Measurements from ENCODE around the gene CLCN2.
"Not testable (repeated sequence)": the region's sequence is repeated elsewhere in the genome, so short reads cannot be mapped to it uniquely, and the experiment has no call there.

The CLCN2 gene

DNA sequence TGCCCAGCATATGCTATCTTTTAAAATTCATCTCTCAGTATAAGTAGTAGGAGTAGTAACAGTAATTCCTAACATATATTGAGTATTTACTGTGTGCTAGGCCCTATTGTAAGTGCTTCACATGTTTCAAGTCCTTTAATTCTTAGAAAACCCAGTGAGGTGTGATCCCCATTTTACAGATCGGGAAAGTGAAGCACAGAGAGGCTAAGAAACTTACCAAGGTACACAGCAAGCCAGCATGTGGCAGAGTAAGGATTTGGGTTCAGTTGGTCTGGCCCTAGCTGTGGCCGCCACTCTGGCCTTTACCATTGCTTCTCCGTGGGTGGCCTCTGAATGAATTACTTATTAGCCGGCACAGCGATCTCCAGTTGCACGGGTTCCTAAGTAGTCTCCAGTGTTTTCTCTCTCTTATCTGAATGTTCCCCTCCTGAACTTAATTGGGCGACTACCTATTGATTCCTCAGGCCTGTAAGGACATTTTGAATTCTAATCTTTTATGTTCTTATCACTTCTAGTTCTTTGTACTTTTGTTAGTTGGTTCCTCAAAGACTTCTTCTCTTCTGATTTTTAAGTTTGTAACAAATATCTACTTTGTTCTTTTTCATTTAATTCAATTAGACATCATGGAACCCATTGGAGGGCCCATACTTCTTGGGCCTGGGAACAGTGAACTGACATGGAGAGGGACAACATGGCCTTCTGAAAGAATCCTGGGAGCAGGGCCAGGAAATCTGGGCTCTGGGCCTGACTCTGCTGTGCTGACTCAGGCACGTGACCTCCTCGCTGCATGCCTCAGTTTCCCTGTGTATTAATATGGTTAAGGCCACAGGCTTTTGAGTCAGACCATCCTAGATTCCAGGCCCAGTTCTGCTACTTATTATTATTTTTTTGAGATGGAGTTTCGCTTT is 11.6 kb downstream of the CLCN2 start:
- in situ Hi-C loops (cut with MboI; ENCODE audit: low sequenced_read_pairs) = loop anchor here (25.0 kb wide), 1 partner anchor 437 kb away; no protein-coding TSS in a partner anchor

DNA sequence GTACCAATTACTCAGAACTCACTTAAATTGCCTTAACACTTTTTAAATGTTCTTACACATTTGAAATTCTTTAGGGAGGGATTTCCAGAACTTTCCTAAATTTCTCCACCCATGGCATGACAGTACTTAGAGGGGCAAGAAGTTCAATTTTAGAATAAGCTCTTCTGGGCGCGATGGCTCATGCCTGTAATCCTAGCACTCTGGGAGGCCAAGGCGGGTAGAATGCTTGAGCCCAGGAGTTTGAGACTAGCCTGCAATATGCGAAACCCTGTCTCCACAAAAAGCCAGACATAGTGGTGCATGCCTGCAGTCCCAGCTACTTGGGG is 13.4 kb downstream of the CLCN2 start:
- in situ Hi-C loops (cut with MboI; ENCODE audit: low sequenced_read_pairs) = no loop called here

- in situ Hi-C loops (cut with MboI; ENCODE audit: low sequenced_read_pairs) = no loop called here
Measured at GRCh38 chr3:184347321-184348056, 13.9 kb downstream of the CLCN2 start.

- in situ Hi-C loops (cut with MboI; ENCODE audit: low sequenced_read_pairs) = no loop called here
Measured at GRCh38 chr3:184346480-184347190, 14.8 kb downstream of the CLCN2 start.

DNA sequence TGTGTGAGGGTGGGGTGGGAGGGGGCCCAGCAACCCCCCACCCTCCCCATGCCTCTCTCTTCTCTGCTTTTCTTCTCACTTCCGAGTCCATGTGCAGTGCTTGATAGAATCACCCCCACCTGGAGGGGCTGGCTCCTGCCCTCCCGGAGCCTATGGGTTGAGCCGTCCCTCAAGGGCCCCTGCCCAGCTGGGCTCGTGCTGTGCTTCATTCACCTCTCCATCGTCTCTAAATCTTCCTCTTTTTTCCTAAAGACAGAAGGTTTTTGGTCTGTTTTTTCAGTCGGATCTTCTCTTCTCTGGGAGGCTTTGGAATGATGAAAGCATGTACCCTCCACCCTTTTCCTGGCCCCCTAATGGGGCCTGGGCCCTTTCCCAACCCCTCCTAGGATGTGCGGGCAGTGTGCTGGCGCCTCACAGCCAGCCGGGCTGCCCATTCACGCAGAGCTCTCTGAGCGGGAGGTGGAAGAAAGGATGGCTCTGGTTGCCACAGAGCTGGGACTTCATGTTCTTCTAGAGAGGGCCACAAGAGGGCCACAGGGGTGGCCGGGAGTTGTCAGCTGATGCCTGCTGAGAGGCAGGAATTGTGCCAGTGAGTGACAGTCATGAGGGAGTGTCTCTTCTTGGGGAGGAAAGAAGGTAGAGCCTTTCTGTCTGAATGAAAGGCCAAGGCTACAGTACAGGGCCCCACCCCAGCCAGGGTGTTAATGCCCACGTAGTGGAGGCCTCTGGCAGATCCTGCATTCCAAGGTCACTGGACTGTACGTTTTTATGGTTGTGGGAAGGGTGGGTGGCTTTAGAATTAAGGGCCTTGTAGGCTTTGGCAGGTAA is 15.9 kb downstream of the CLCN2 start:
- in situ Hi-C loops (cut with MboI; ENCODE audit: low sequenced_read_pairs) = no loop called here

GRCh38 chr3:184344579-184345316 is 16.7 kb downstream of the CLCN2 start:
- in situ Hi-C loops (cut with MboI; ENCODE audit: low sequenced_read_pairs) = no loop called here

GRCh38 chr3:184343200-184343876 is 18.1 kb downstream of the CLCN2 start:
- in situ Hi-C loops (cut with MboI; ENCODE audit: low sequenced_read_pairs) = no loop called here

- in situ Hi-C loops (cut with MboI; ENCODE audit: low sequenced_read_pairs) = no loop called here
Measured at GRCh38 chr3:184341925-184342324, 19.5 kb downstream of the CLCN2 start.

DNA sequence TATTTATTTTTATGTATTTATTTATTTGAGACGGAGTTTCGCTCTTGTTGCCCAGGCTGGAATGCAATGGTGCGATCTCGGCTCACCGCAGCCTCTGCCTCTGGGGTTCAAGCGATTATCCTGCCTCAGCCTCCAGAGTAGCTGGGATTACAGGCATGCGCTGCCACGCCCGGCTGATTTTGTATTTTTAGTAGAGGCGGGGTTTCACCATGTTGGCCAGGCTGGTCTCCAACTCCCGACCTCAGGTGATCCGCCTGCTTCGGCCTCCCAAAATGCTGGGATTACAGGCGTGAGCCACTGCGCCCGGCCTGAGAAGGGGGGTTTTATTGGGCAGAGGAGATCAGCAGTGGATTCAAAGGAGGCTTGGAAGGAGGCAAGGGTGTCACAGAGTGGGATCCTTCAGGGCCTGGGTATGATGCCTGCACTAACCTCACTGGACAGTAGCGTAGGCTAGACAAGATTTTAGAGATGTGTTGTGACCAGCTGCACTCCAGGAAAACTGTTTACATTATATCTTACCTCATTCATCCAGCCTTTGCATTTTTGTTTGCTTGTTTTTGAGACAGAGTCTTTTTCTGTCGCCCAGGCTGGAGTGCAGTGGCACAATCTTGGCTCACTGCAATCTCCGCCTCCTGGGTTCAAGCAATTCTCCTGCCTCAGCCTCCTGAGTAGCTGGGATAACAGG is 21.8 kb downstream of the CLCN2 start:
- in situ Hi-C loops (cut with MboI; ENCODE audit: low sequenced_read_pairs) = not testable (repeated sequence)

DNA sequence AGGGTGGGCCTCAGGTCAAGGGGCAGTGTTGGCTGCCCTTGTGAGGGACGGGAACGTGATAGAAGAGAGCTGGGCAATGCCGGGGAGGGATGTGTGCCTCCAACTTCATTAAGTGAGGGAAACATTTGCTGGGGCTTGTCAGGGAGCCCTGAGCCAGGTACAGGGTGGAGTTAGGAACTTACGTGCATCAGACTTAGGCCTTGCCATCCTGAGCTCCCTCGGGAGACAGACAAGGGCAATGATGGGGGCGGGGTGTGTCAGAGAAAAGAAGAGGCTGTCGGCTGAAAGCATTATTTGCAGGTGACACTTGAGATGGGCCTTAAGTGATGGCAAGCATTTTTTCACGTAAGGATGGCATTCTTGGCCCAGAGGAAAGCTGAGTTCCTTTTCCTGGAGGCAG is 22.4 kb downstream of the CLCN2 start:
- in situ Hi-C loops (cut with MboI; ENCODE audit: low sequenced_read_pairs) = no loop called here

DNA sequence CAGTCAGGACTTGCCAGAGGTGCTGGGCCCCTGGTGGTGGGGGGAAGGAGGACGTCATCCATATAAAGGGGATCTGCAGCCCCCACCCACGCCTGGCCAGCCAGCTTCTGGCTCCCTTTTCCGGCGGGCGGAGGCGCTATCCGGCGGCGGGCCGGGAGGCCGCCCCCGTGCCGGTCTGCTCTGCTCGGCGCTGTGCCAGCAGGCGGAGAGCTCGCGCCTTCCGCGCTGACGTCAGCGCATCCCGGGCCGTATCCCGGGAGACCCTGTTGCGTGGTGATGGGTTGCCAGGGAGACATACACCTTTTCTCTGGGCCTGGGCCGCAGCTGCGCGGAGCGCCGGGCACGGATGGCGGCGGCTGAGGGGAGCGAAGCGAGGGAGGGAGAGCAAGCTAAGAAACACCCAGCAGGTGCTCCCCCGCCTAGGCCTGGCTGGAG is 22.9 kb downstream of the CLCN2 start:
- in situ Hi-C loops (cut with MboI; ENCODE audit: low sequenced_read_pairs) = no loop called here

DNA sequence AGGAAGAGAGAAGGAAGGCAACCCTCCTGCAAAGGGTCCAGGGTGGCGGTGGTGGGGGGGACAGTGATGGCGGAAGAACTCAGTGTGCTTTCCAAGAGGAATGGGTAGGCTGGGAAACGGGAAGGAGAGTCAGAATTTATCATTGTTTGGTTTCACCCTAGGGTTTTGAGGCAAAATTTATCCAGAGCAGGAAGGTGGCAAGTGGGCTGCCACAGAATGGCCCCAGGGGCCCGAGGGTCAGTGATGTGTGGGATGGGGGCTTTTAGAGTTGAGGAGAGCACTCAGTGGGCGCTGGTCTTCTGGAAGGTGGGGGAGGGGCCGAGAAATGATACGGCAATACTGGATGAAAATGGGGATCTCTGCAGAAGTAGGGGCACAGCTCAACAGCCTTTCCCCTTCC is 23.4 kb downstream of the CLCN2 start:
- in situ Hi-C loops (cut with MboI; ENCODE audit: low sequenced_read_pairs) = no loop called here

DNA sequence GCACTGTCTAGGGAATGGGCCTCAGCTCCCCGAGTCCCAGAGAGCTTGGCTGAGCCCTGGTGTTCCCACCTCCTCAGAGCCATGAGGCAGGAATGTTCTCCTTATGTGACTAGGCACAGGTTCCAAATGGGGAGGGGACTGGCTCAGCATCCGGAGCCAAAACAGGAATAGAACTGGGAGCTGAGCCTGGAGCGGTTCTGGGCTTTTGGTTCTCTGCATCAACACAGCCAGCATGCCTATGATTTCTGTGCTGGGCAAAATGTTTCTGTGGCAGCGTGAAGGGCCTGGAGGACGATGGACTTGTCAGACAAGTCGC is 24.0 kb downstream of the CLCN2 start, which contains the start of gene FAM131A:
FAM131A (plus strand) TSS at position 202 of the 316 bp plus-strand sequence; CDS start at position 233, 31 bp downstream.
- in situ Hi-C loops (cut with MboI; ENCODE audit: low sequenced_read_pairs) = no loop called here

DNA sequence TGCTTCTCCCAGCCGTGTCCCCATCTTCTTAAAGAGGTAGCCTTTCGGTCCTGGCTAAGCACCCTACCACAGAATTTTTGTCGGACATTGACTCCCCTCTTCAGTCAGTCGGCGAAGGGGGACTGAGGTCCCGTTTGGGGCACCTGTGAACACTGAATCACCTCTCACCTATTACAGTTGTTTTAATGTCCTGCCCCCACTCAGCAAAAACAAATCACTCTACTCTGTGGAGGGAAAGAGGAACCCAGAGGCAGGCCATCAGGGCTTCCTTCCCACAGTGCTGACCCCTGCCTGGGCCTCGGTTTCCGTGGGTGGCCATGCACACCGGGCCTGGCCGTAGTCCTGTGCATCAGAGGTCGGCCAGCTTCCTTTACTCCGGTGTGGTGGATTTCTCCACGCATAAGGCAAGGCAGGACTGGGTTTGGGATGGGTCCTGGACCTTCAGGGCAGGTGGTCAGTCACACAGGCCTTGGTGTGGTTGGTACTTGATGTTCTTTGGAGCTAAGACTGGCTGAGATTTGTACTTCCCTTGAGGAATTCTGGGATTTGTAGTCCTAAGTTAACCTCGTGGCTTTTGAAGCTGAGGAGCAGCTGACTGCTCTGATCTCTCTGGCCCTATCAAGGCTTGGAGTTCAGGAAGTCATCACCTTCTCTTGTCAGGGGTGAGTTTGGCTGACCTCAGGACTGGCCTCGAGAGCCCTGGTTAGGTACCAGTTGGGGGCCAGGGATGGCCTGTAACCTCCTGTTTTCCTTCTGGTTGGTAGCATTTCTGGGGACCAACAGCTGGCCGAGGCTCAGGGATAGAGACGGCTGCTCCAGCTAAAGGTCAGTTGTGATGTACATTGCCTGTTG is 24.6 kb downstream of the CLCN2 start:
- in situ Hi-C loops (cut with MboI; ENCODE audit: low sequenced_read_pairs) = no loop called here

DNA sequence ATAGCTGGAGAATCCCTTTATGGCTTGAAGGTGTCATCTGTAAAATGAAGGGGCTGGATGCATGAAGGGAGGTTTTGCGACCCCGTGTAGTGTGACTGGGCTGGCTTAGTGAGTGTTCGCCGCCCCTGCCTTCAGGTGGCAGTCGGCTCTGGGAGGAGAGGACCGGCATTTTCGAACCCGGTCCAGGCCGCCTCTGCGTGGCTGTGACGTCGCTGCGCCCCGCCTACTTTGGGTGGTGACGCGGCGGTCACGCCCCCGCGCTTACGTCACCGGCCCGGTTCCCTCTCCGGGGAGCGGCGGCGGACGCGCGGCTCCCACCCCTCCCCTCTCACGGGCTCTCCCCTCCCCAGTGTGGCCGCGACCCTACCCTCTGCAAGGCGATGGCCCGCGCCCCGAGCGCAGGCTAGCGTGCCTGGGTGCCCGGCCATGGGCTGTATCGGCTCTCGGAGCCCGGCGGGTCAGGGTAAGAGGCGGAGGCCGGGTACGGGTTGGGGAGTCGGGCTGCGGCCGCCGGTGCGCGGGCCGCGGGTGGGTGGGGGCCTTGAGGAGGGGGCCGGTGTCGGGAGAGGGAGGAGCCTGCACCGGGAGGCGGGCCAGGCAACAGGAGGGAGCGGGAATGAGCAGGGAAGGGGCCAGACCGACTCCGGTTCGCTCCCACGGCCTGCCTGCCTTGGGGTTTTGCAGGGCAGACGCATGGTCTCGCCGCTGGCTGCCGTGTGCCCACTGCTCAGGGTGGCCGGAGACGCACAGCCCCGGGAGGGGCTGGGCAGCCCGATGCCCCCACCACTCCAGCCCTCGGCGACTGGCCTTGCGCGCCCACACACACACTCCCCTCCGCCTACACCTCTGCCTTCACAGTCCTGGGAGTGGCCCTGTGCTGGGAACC is 25.5 kb downstream of the CLCN2 start:
- in situ Hi-C loops (cut with MboI; ENCODE audit: low sequenced_read_pairs) = no loop called here

DNA sequence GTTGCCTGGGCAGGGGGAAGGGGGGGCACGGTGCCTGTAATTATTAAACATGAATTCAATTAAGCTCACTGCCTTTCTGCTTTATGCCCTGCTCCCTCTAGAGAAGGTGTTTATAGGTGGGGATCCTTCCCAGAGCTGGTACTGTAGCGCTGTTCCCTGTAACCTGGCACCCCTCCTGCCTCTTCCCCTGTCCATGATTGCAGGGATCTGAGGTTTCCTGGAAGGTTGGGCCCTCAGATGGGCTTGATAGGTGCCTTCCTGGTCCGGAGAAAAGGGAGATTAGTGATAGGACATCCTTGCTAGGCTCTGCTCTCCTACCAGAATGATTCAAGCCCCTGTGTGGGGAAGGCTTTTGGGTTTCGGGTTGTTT is 26.1 kb downstream of the CLCN2 start:
- in situ Hi-C loops (cut with MboI; ENCODE audit: low sequenced_read_pairs) = no loop called here
